ENCODE measurements around the gene GLS.

GLS gene

GRCh38 chr2:190879474-190880377 is 895 bp upstream of the GLS start:
- peak overlapping the region; percentile 87 for H2AFZ ChIP-seq (ENCODE audit: low read length)
- no peaks in the 10 kb centered on the region for H3K9me2 ChIP-seq (replicated peaks; ENCODE audit: low read depth, low read length)
- H3K36me3 ChIP-seq (ENCODE audit: insufficient read depth, low read length): no peaks in the 10 kb centered on the region
- H3K9ac ChIP-seq (ENCODE audit: low read depth, low read length, poor library complexity, severe bottlenecking): peak overlapping the region; percentile 74
- peaks cover 39% of the 10 kb centered on the region for H3K79me2 ChIP-seq (ENCODE audit: insufficient read depth, low read length)
- peaks cover 26% of the 10 kb centered on the region for H4K20me1 ChIP-seq (ENCODE audit: insufficient read depth, low read length, poor library complexity, severe bottlenecking)
- no peaks in the 10 kb centered on the region for H3F3A ChIP-seq (ENCODE audit: low read depth)
- TF ChIP-seq EZH2phosphoT487 (IDR thresholded peaks at IDR 0.05; ENCODE audit: borderline replicate concordance): no peak
- TF ChIP-seq, protein P1, sequence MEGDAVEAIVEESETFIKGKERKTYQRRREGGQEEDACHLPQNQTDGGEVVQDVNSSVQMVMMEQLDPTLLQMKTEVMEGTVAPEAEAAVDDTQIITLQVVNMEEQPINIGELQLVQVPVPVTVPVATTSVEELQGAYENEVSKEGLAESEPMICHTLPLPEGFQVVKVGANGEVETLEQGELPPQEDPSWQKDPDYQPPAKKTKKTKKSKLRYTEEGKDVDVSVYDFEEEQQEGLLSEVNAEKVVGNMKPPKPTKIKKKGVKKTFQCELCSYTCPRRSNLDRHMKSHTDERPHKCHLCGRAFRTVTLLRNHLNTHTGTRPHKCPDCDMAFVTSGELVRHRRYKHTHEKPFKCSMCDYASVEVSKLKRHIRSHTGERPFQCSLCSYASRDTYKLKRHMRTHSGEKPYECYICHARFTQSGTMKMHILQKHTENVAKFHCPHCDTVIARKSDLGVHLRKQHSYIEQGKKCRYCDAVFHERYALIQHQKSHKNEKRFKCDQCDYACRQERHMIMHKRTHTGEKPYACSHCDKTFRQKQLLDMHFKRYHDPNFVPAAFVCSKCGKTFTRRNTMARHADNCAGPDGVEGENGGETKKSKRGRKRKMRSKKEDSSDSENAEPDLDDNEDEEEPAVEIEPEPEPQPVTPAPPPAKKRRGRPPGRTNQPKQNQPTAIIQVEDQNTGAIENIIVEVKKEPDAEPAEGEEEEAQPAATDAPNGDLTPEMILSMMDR (conservative IDR thresholded peaks at IDR 0.05; ENCODE audit: low read length): no peak
- H3K9me3 ChIP-seq (ENCODE audit: insufficient read depth, low read depth, low read length): no peaks in the 10 kb centered on the region
- H3K4me1 ChIP-seq (ENCODE audit: insufficient read depth, low read length, poor library complexity, severe bottlenecking): peaks cover 35% of the 10 kb centered on the region
- no peaks in the 10 kb centered on the region for H3K27me3 ChIP-seq (ENCODE audit: insufficient read depth, low read length, poor library complexity, severe bottlenecking)
- peak overlapping the region; percentile 75 for H3K4me3 ChIP-seq (ENCODE audit: low read length, poor library complexity, severe bottlenecking)
- H3K4me2 ChIP-seq (ENCODE audit: low read depth, low read length, poor library complexity, severe bottlenecking): peak overlapping the region; percentile 73

DNA sequence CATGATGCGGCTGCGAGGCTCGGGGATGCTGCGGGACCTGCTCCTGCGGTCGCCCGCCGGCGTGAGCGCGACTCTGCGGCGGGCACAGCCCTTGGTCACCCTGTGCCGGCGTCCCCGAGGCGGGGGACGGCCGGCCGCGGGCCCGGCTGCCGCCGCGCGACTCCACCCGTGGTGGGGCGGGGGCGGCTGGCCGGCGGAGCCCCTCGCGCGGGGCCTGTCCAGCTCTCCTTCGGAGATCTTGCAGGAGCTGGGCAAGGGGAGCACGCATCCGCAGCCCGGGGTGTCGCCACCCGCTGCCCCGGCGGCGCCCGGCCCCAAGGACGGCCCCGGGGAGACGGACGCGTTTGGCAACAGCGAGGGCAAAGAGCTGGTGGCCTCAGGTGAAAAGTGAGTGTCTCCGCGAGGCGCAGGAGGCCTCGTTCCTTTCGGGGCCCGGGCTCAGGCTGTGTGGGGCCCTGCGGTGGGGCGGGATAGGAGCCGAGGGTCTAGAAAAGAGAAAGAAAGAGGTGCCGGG is 520 bp downstream of the GLS start:
- no peaks in the 10 kb centered on the region for H3K9me3 ChIP-seq (ENCODE audit: insufficient read depth, low read depth, low read length)
- no peaks in the 10 kb centered on the region for H3K36me3 ChIP-seq (ENCODE audit: insufficient read depth, low read length)
- no peaks in the 10 kb centered on the region for H3K9me2 ChIP-seq (replicated peaks; ENCODE audit: low read depth, low read length)
- H3K4me1 ChIP-seq (ENCODE audit: insufficient read depth, low read length, poor library complexity, severe bottlenecking): peaks cover 26% of the 10 kb centered on the region
- TF ChIP-seq, protein P1 (conservative IDR thresholded peaks at IDR 0.05; ENCODE audit: low read length): no peak
- TF ChIP-seq EZH2phosphoT487 (IDR thresholded peaks at IDR 0.05; ENCODE audit: borderline replicate concordance): no peak
- peaks cover 54% of the 10 kb centered on the region for H3K79me2 ChIP-seq (ENCODE audit: insufficient read depth, low read length)
- H3K4me2 ChIP-seq (ENCODE audit: low read depth, low read length, poor library complexity, severe bottlenecking): peak overlapping the region; percentile 80
- no peaks in the 10 kb centered on the region for H3F3A ChIP-seq (ENCODE audit: low read depth)
- H4K20me1 ChIP-seq (ENCODE audit: insufficient read depth, low read length, poor library complexity, severe bottlenecking): peaks cover 38% of the 10 kb centered on the region
- H3K9ac ChIP-seq (ENCODE audit: low read depth, low read length, poor library complexity, severe bottlenecking): peak overlapping the region; percentile 74
- peak overlapping the region; percentile 43 for H2AFZ ChIP-seq (ENCODE audit: low read length)
- no peaks in the 10 kb centered on the region for H3K27me3 ChIP-seq (ENCODE audit: insufficient read depth, low read length, poor library complexity, severe bottlenecking)
- peak overlapping the region; percentile 75 for H3K4me3 ChIP-seq (ENCODE audit: low read length, poor library complexity, severe bottlenecking)

DNA sequence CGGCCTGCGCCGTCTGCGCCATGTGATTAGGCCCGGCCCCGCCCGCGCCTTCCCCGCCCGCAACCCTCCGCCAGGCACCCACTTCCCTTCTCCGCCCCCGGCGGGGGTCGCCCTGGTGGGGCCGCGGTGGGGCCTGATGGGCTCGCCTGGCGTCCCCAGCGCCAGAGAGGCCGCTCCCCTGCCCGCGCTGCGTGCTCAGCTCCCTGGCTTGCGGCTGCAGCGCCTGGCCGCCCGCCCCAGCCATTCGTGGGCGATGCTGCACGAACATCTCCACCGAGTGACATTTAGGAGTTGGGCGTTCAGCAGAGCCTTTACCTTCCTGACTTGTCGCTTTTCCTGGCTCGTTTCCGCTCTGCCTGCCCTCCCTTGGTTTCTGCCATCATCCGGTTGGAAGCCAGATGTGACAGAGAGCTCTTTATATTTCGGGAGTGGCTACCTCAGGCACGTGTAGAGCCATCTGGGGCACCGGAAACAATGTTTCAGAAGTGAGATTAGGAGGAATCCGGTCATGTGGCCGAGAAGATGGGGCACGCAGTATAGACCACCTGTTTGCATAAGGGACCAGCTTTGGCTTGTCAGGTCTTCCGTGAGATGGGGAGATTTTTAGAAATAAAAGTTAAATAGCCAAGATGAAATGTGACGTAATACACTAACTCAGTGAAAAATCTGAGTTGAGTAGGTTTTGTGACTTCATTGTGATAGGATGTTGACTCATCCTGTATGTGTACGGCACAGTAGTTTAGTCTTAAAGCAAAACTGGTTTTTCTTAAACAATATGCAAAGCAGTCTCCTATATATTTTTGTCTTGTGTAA is 1.2 kb downstream of the GLS start:
- TF ChIP-seq, protein P1 (conservative IDR thresholded peaks at IDR 0.05; ENCODE audit: low read length): no peak
- TF ChIP-seq EZH2phosphoT487 (IDR thresholded peaks at IDR 0.05; ENCODE audit: borderline replicate concordance): no peak
- Histone ChIP-seq H3K9me2 (replicated peaks; ENCODE audit: low read depth, low read length) (no peaks in the 10 kb centered on the region), H3K36me3 (ENCODE audit: insufficient read depth, low read length) (no peaks in the 10 kb centered on the region), H3K4me2 (ENCODE audit: low read depth, low read length, poor library complexity, severe bottlenecking) (peak overlapping the region; percentile 80), H3K9me3 (ENCODE audit: insufficient read depth, low read depth, low read length) (no peaks in the 10 kb centered on the region), H3K4me3 (ENCODE audit: low read length, poor library complexity, severe bottlenecking) (peak overlapping the region; percentile 75), H3F3A (ENCODE audit: low read depth) (no peaks in the 10 kb centered on the region), H3K4me1 (ENCODE audit: insufficient read depth, low read length, poor library complexity, severe bottlenecking) (peaks cover 25% of the 10 kb centered on the region), H3K9ac (ENCODE audit: low read depth, low read length, poor library complexity, severe bottlenecking) (peak overlapping the region; percentile 74), H4K20me1 (ENCODE audit: insufficient read depth, low read length, poor library complexity, severe bottlenecking) (peaks cover 43% of the 10 kb centered on the region), H3K27me3 (ENCODE audit: insufficient read depth, low read length, poor library complexity, severe bottlenecking) (no peaks in the 10 kb centered on the region), H2AFZ (ENCODE audit: low read length) (peak overlapping the region; percentile 43), H3K79me2 (ENCODE audit: insufficient read depth, low read length) (peaks cover 60% of the 10 kb centered on the region)

Data from Loucy (cell line).